Endodermal cell (in vitro differentiated cells): ENCODE measurements around the gene OR6Q1. TPM values are rescaled to one million over a fixed set of nuclear protein-coding genes. Genes with fewer than 3 reads are reported as not detected.

Experiments used
- DNase-seq: peaks from one replicate; pipeline ENCODE4 v3.0.0-alpha.2; 2017
- H3K27ac ChIP-seq: 2 replicates; pipeline ENCODE4 v1.5.1; 2013; ENCODE audit warnings: mild to moderate bottlenecking, low read depth, low read length, moderate library complexity
- H3K27me3 ChIP-seq: 2 replicates; pipeline ENCODE4 v1.6.1; 2013; ENCODE audit warnings: mild to moderate bottlenecking, low read length, moderate library complexity; ENCODE audit not compliant: insufficient read depth, control insufficient read depth, poor library complexity, severe bottlenecking
- H3K36me3 ChIP-seq: 2 replicates; pipeline ENCODE4 v1.7.0; 2013; ENCODE audit warnings: mild to moderate bottlenecking, low read length, moderate library complexity; ENCODE audit not compliant: control insufficient read depth, insufficient read depth
- H3K4me1 ChIP-seq: one replicate; pipeline ENCODE4 v1.7.0; 2013; ENCODE audit warnings: low read length; ENCODE audit not compliant: control insufficient read depth, insufficient read depth
- H3K4me3 ChIP-seq: 2 replicates; pipeline ENCODE4 v1.5.1; 2013; ENCODE audit warnings: mild to moderate bottlenecking, low read length, moderate library complexity
- H3K9ac ChIP-seq: 2 replicates; pipeline ENCODE4 v1.6.1; 2013; ENCODE audit warnings: mild to moderate bottlenecking, low read length, moderate library complexity; ENCODE audit not compliant: poor library complexity, severe bottlenecking; ENCODE audit errors: extremely low read depth
- H3K9me3 ChIP-seq: 2 replicates; pipeline ENCODE4 v1.6.1; 2013; ENCODE audit warnings: mild to moderate bottlenecking, low read length, moderate library complexity; ENCODE audit not compliant: control insufficient read depth
- H3K27ac Mint-ChIP-seq: 2 replicates; pipeline ENCODE4 v1.8.0; 2020; ENCODE audit warnings: mixed read lengths
- H3K27me3 Mint-ChIP-seq: 2 replicates; pipeline ENCODE4 v1.8.0; 2021; ENCODE audit warnings: mild to moderate bottlenecking, mixed read lengths; ENCODE audit not compliant: insufficient read depth
- H3K36me3 Mint-ChIP-seq: 2 replicates; pipeline ENCODE4 v1.8.0; 2020; ENCODE audit warnings: low read depth, mixed read lengths
- H3K4me1 Mint-ChIP-seq: 2 replicates; pipeline ENCODE4 v1.8.0; 2020; ENCODE audit warnings: mixed read lengths
- H3K4me3 Mint-ChIP-seq: 2 replicates; pipeline ENCODE4 v1.8.0; 2020; ENCODE audit warnings: mild to moderate bottlenecking, moderate library complexity, mixed read lengths
- H3K9me3 Mint-ChIP-seq: 2 replicates; pipeline ENCODE4 v1.8.0; 2020; ENCODE audit warnings: mild to moderate bottlenecking, mixed read lengths
- CTCF ChIP-seq: fragments of 200-600 bp; sonication (generic); conservative IDR thresholded peaks from 2 replicates; pipeline ENCODE4 v1.5.0; 2021; ENCODE audit warnings: antibody characterized with exemption, mild to moderate bottlenecking
- whole genome bisulfite sequencing, 2 experiments: methylation state at CpG; one replicate each; pipeline versions ENCODE4 v1.1.5 to v1.1.7; 2013; ENCODE audit warnings: missing lambda C conversion rate in 2 of 2, mixed read lengths in 1 of 2; ENCODE audit not compliant: insufficient coverage in 1 of 2, insufficient read length in 1 of 2; 5-methylcytosine and 5-hydroxymethylcytosine counted together
- long read RNA-seq, 4 experiments: library from polyadenylated mRNA in 2 of 4; library from RNA in 1 of 4; library from capped mRNA in 1 of 4; stranded (forward) in 3 of 4; unstranded in 1 of 4; transcript quantifications; one replicate each; pipeline ENCODE4 v2.0.0, GENCODE V29; 2020 to 2021; ENCODE audit warnings: inconsistent platforms in 1 of 4
- polyA plus RNA-seq, 2 experiments: library from polyadenylated mRNA; stranded (reverse); fragments of 50-300 nt; gene quantifications; one replicate each; pipeline ENCODE4 v1.2.3, GENCODE V29; 2013
- total RNA-seq, 2 donors: library from RNA; stranded (reverse); fragmentation: NEBNext Ultra II Directional in 1 of 2; extraction: Animal tissue kit (Norgen Biotek cat#: 25700) in 1 of 2; gene quantifications; 2 replicates in 1 of 2; 3 replicates in 1 of 2; pipeline ENCODE4 v1.2.1, GENCODE V29; 2021

OR6Q1 gene
- not detected for total RNA-seq
- not detected for polyA plus RNA-seq (2013, experiment 1 of 2)
- not detected for polyA plus RNA-seq (2013, experiment 2 of 2)
- long read RNA-seq, experiment 1, result 0 reads
- long read RNA-seq, experiment 2, result 0 reads
- long read RNA-seq, experiment 3, result 0 reads
- long read RNA-seq, experiment 4, result 0 reads

GRCh38 chr11:58030653-58031052, at the start of gene OR6Q1:
Gene OR6Q1 (plus strand): TSS chr11:58030953. CDS start chr11:58030953, 0 bp downstream.
- no peaks in the 10 kb centered on the region for H3K4me1 Mint-ChIP-seq
- no peaks in the 10 kb centered on the region for H3K36me3 ChIP-seq
- no peaks in the 10 kb centered on the region for H3K4me1 ChIP-seq
- H3K9me3 Mint-ChIP-seq, result peaks cover 11% of the 10 kb centered on the region
- no peak within 1 kb of the TSS for H3K4me3 Mint-ChIP-seq
- H3K27ac Mint-ChIP-seq, result no peak within 1 kb of the TSS
- H3K9ac ChIP-seq, result no peak within 1 kb of the TSS
- TF ChIP-seq CTCF, result no peak
- no peak for DNase-seq
- peaks cover 12% of the 10 kb centered on the region for H3K9me3 ChIP-seq
- H3K36me3 Mint-ChIP-seq, result no peaks in the 10 kb centered on the region
- no peaks in the 10 kb centered on the region for H3K27me3 ChIP-seq
- H3K27me3 Mint-ChIP-seq, result no peaks in the 10 kb centered on the region
- no peak within 1 kb of the TSS for H3K27ac ChIP-seq
- no peak within 1 kb of the TSS for H3K4me3 ChIP-seq

GRCh38 chr11:57981536-57981935, 49.2 kb upstream of the OR6Q1 start:
- H3K9me3 ChIP-seq, result no peaks in the 10 kb centered on the region
- H3K4me1 ChIP-seq, result peaks cover 7% of the 10 kb centered on the region
- no peak overlapping the region for H3K27ac Mint-ChIP-seq
- no peak for DNase-seq
- peaks cover 5% of the 10 kb centered on the region for H3K27me3 ChIP-seq
- peaks cover 23% of the 10 kb centered on the region for H3K4me1 Mint-ChIP-seq
- H3K4me3 ChIP-seq, result no peak overlapping the region
- H3K9me3 Mint-ChIP-seq, result peaks cover 2% of the 10 kb centered on the region
- no peaks in the 10 kb centered on the region for H3K36me3 ChIP-seq
- H3K36me3 Mint-ChIP-seq, result no peaks in the 10 kb centered on the region
- H3K27me3 Mint-ChIP-seq, result peaks cover 16% of the 10 kb centered on the region
- 87 to 92% methylated on average over 3 of the region's 3 CpGs for WGBS, 2 experiments
- no peak for TF ChIP-seq CTCF
- H3K27ac ChIP-seq, result no peak overlapping the region
- no peak overlapping the region for H3K9ac ChIP-seq
- no peak overlapping the region for H3K4me3 Mint-ChIP-seq

- no peak for DNase-seq
- Mint-ChIP-seq H3K4me3 (no peak overlapping the region), H3K27ac (no peak overlapping the region), H3K27me3 (peaks cover 16% of the 10 kb centered on the region), H3K36me3 (no peaks in the 10 kb centered on the region), H3K9me3 (peaks cover 6% of the 10 kb centered on the region), H3K4me1 (peaks cover 12% of the 10 kb centered on the region)
- TF ChIP-seq CTCF, result no peak
- no peaks in the 10 kb centered on the region for H3K4me1 ChIP-seq
- no peaks in the 10 kb centered on the region for H3K9me3 ChIP-seq
- H3K4me3 ChIP-seq, result no peak overlapping the region
- no peak overlapping the region for H3K9ac ChIP-seq
- H3K27me3 ChIP-seq, result peaks cover 5% of the 10 kb centered on the region
- no peaks in the 10 kb centered on the region for H3K36me3 ChIP-seq
- H3K27ac ChIP-seq, result no peak overlapping the region
- 78 to 86% methylated on average over 3 to 4 of the region's 4 CpGs for WGBS, 2 experiments
These were observed 48.0 kb upstream of the OR6Q1 start for GRCh38 chr11:57982776-57983175.
